PC-3 (cell line): ENCODE results near the gene GGACT. TPM values are rescaled to one million over a fixed set of nuclear protein-coding genes. Genes with fewer than 3 reads are reported as not detected.

ENCODE experiments used
- ATAC-seq: fragments of 200-7000 bp; cut with Tn5 transposase; 2 replicates; pipeline ENCODE4 v1.9.1; 2020; ENCODE audit warnings: mild to moderate bottlenecking, moderate library complexity
- BruUV-seq: library from RNA; stranded (reverse); fragments of 400-500 nt; replicated peaks from 2 replicates; lab custom pipeline; 2021; lab: Mats Ljungman, UMichigan
- CTCF ChIA-PET: fragments of 300-600 bp; sonication (Branson Sonifier 250); formaldehyde crosslinking; loops from one replicate; lab custom pipeline; 2022; ENCODE audit warnings: antibody characterized with exemption; lab: Charles Lee
- POLR2A ChIA-PET: fragments of 300-600 bp; sonication (Branson Sonifier 250); formaldehyde crosslinking; loops from one replicate; lab custom pipeline; 2022; ENCODE audit warnings: antibody characterized with exemption; ENCODE audit not compliant: unreplicated experiment; lab: Charles Lee
- DNase-seq: peaks from one replicate; pipeline ENCODE4 v3.0.0-alpha.2; 2015
- H2AFZ ChIP-seq: fragments of 300-600 bp; sonication (generic); 2 replicates; pipeline ENCODE4 v1.6.0; 2016; ENCODE audit warnings: antibody characterized with exemption, low read length
- H3F3A ChIP-seq: fragments of 300-600 bp; sonication (generic); one replicate; pipeline ENCODE4 v1.6.0; 2017; ENCODE audit warnings: antibody characterized with exemption, low read length, control low read depth, mild to moderate bottlenecking; ENCODE audit not compliant: unreplicated experiment
- H3K27ac ChIP-seq: fragments of 300-600 bp; sonication (generic); 2 replicates; pipeline ENCODE4 v1.5.1; 2016; ENCODE audit warnings: mild to moderate bottlenecking, low read length
- H3K27me3 ChIP-seq: fragments of 300-600 bp; sonication (generic); 2 replicates; pipeline ENCODE4 v1.6.1; 2016; ENCODE audit warnings: low read length, mixed read lengths
- H3K36me3 ChIP-seq: fragments of 300-600 bp; sonication (generic); 2 replicates; pipeline ENCODE4 v1.6.1; 2016; ENCODE audit warnings: low read depth, mixed run types, low read length, mixed read lengths
- H3K4me1 ChIP-seq: fragments of 300-600 bp; sonication (generic); 2 replicates; pipeline ENCODE4 v1.5.1; 2016; ENCODE audit warnings: low read length; ENCODE audit not compliant: insufficient read depth
- H3K4me2 ChIP-seq: fragments of 300-600 bp; sonication (generic); 2 replicates; pipeline ENCODE4 v1.6.0; 2016; ENCODE audit warnings: low read length
- H3K4me3 ChIP-seq: fragments of 300-600 bp; sonication (generic); 2 replicates; pipeline ENCODE4 v1.5.1; 2016; ENCODE audit warnings: mild to moderate bottlenecking, low read length, mixed read lengths
- H3K79me2 ChIP-seq: fragments of 300-600 bp; sonication (generic); 2 replicates; pipeline ENCODE4 v1.6.1; 2017; ENCODE audit warnings: low read length, mixed read lengths
- H3K9ac ChIP-seq: fragments of 300-600 bp; sonication (generic); 2 replicates; pipeline ENCODE4 v1.6.0; 2016; ENCODE audit warnings: mild to moderate bottlenecking, low read length
- H3K9me2 ChIP-seq: fragments of 300-600 bp; sonication (generic); replicated peaks from 2 replicates; pipeline ENCODE4 v1.6.1; 2016; ENCODE audit warnings: mixed run types, low read length, mixed read lengths
- H3K9me3 ChIP-seq: fragments of 300-600 bp; sonication (generic); 2 replicates; pipeline ENCODE4 v1.6.1; 2016; ENCODE audit warnings: low read length, mixed read lengths
- H4K20me1 ChIP-seq: fragments of 300-600 bp; sonication (generic); 2 replicates; pipeline ENCODE4 v1.6.1; 2016; ENCODE audit warnings: low read length, mixed read lengths
- CTCF ChIP-seq: fragments of 300-600 bp; sonication (generic); conservative IDR thresholded peaks from 2 replicates; pipeline ENCODE4 v1.5.1; 2017; ENCODE audit warnings: antibody characterized with exemption, low read depth, mild to moderate bottlenecking, low read length
- EZH2 ChIP-seq: fragments of 300-600 bp; sonication (generic); IDR thresholded peaks from one replicate; pipeline ENCODE4 v1.6.1; 2017; ENCODE audit warnings: antibody characterized with exemption, mild to moderate bottlenecking, low read length; ENCODE audit not compliant: unreplicated experiment
- EZH2phosphoT487 ChIP-seq: fragments of 300-600 bp; sonication (generic); IDR thresholded peaks from 2 replicates; pipeline ENCODE4 v1.6.1; 2018; ENCODE audit warnings: mild to moderate bottlenecking, antibody characterized with exemption, low read length, borderline replicate concordance
- intact Hi-C: fragments of 100-400 bp; cut with micrococcal nuclease; formaldehyde crosslinking; loops from 2 replicates; pipeline ENCODE4 v1.9.0; 2023
- total RNA-seq: library from RNA; depleted of rRNA; stranded (reverse); fragments of >200 nt; gene quantifications from 2 replicates; pipeline ENCODE4 v1.2.3, GENCODE V29; 2014

Gene GGACT
- total RNA-seq, 1 experiment from 2014 or later: 0.77 TPM

GRCh38 chr13:100549316-100549715 lies 39.3 kb downstream of the GGACT start:
- ATAC-seq: no peak
- intact Hi-C loops: no loop called here

GRCh38 chr13:100547791-100548201 lies 40.8 kb downstream of the GGACT start:
- no peaks in the 10 kb centered on the region for H4K20me1 ChIP-seq
- H3K27ac ChIP-seq: no peak overlapping the region
- intact Hi-C loops: no loop called here
- no peak for ATAC-seq
- H3K36me3 ChIP-seq: no peaks in the 10 kb centered on the region
- no peaks in the 10 kb centered on the region for H3K4me1 ChIP-seq
- H3K79me2 ChIP-seq: no peaks in the 10 kb centered on the region
- H3K27me3 ChIP-seq: no peaks in the 10 kb centered on the region
- no peaks in the 10 kb centered on the region for H3F3A ChIP-seq
- H3K9me3 ChIP-seq: no peaks in the 10 kb centered on the region
- DNase-seq: no peak
- ChIA-PET CTCF (no interaction called here), POLR2A (no interaction called here)
- TF ChIP-seq EZH2phosphoT487 (no peak), CTCF (no peak), EZH2 (no peak)
- H3K4me2 ChIP-seq: no peak overlapping the region
- no peak overlapping the region for H3K4me3 ChIP-seq
- no peak overlapping the region for H2AFZ ChIP-seq
- BruUV-seq: no TSS peak
- no peaks in the 10 kb centered on the region for H3K9me2 ChIP-seq
- H3K9ac ChIP-seq: no peak overlapping the region

More at GRCh38 chr13:100549316-100549715, 39.3 kb downstream of the GGACT start:
- no TSS peak for BruUV-seq
- no peaks in the 10 kb centered on the region for H3K36me3 ChIP-seq
- H2AFZ ChIP-seq: no peak overlapping the region
- H3K27me3 ChIP-seq: no peaks in the 10 kb centered on the region
- ChIA-PET POLR2A (no interaction called here), CTCF (no interaction called here)
- no peak overlapping the region for H3K4me2 ChIP-seq
- no peaks in the 10 kb centered on the region for H3K9me2 ChIP-seq
- no peak overlapping the region for H3K27ac ChIP-seq
- no peaks in the 10 kb centered on the region for H3K9me3 ChIP-seq
- DNase-seq: no peak
- no peaks in the 10 kb centered on the region for H3K4me1 ChIP-seq
- no peak overlapping the region for H3K9ac ChIP-seq
- no peak overlapping the region for H3K4me3 ChIP-seq
- H4K20me1 ChIP-seq: no peaks in the 10 kb centered on the region
- H3K79me2 ChIP-seq: no peaks in the 10 kb centered on the region
- no peaks in the 10 kb centered on the region for H3F3A ChIP-seq
- TF ChIP-seq CTCF (no peak), EZH2 (no peak), EZH2phosphoT487 (no peak)

- Histone ChIP-seq H3K4me3 (no peak overlapping the region), H3K4me1 (no peaks in the 10 kb centered on the region), H3K79me2 (no peaks in the 10 kb centered on the region), H4K20me1 (no peaks in the 10 kb centered on the region), H3F3A (no peaks in the 10 kb centered on the region), H3K9me2 (no peaks in the 10 kb centered on the region), H3K27me3 (no peaks in the 10 kb centered on the region), H3K36me3 (no peaks in the 10 kb centered on the region), H3K4me2 (no peak overlapping the region), H2AFZ (no peak overlapping the region), H3K27ac (no peak overlapping the region), H3K9me3 (no peaks in the 10 kb centered on the region), H3K9ac (no peak overlapping the region)
- no peak for DNase-seq
- CTCF ChIA-PET: no interaction called here
- POLR2A ChIA-PET: no interaction called here
- intact Hi-C loops: no loop called here
- TF ChIP-seq EZH2 (no peak), CTCF (no peak), EZH2phosphoT487 (no peak)
- BruUV-seq: no TSS peak
- no peak for ATAC-seq
Measured at GRCh38 chr13:100546713-100547405, 41.7 kb downstream of the GGACT start.
